ENCODE measurements around the gene UTP18. TPM values are rescaled to one million over a fixed set of nuclear protein-coding genes. Genes with fewer than 3 reads are reported as not detected.

UTP18 gene
- total and polyA plus RNA-seq, 2 of the 13 experiments (the other 11 are each of a cell fraction or from before 2014, with no cell fraction given) = 35.2 to 104 TPM

- TF ChIP-seq DR1 (CRISPR knock-in tag; IDR thresholded peaks at IDR 0.05) (peak; percentile 25; the same call in 1 of the 2 replicates), ZNF512B (CRISPR knock-in tag; IDR thresholded peaks at IDR 0.05; ENCODE audit: borderline replicate concordance) (peak; percentile 91), ZNF337 (CRISPR knock-in tag; IDR thresholded peaks at IDR 0.05; ENCODE audit: borderline replicate concordance, low read depth) (peak; percentile 79; the same call in 1 of the 2 replicates), ZNF567 (CRISPR knock-in tag; IDR thresholded peaks at IDR 0.05; ENCODE audit: borderline replicate concordance) (no peak; the same call in 1 of the 2 replicates), ZNF609 (CRISPR knock-in tag; IDR thresholded peaks at IDR 0.05; ENCODE audit: borderline replicate concordance) (peak; percentile 38), PHF5A (CRISPR knock-in tag; IDR thresholded peaks at IDR 0.05; ENCODE audit: low read depth, unreplicated experiment) (no peak), HMGXB3 (CRISPR knock-in tag; IDR thresholded peaks at IDR 0.05; ENCODE audit: borderline replicate concordance) (peak; percentile 73; the same call in 1 of the 2 replicates), KLF12 (CRISPR knock-in tag; IDR thresholded peaks at IDR 0.05; ENCODE audit: borderline replicate concordance) (peak; percentile 93), TOE1 (CRISPR knock-in tag; IDR thresholded peaks at IDR 0.05) (peak; percentile 72), TBX3 (IDR thresholded peaks at IDR 0.05; ENCODE audit: borderline replicate concordance) (no peak; the same call in 1 of the 2 replicates), ZNF441 (CRISPR knock-in tag; IDR thresholded peaks at IDR 0.05; ENCODE audit: borderline replicate concordance) (peak; percentile 85), ZNF776 (CRISPR knock-in tag; IDR thresholded peaks at IDR 0.05) (peak; percentile 98), IRF9 (CRISPR knock-in tag; IDR thresholded peaks at IDR 0.05; ENCODE audit: borderline replicate concordance) (peak; percentile 99)
Measured at GRCh38 chr17:51260237-51261023, at the start of gene UTP18 (continued).

Measured in HepG2 (cell line).